HT-29 (cell line): ENCODE data around the gene ASIC2. TPM values are rescaled to one million over a fixed set of nuclear protein-coding genes. Genes with fewer than 3 reads are reported as not detected.
A peak's percentile ranks its signal among the peaks of the same experiment; 100 is the strongest.

Experiments
- DNase-seq: peaks from one replicate; pipeline ENCODE4 v3.0.0-alpha.2; 2015; ENCODE audit warnings: low spot score
- total RNA-seq: library from RNA; depleted of rRNA; stranded (reverse); fragments of >200 nt; shearing (Covaris generic); gene quantifications from 2 replicates; pipeline ENCODE4 v1.2.3, GENCODE V29; 2014; rRNA removed

Gene ASIC2
- not detected in 2 replicates for total RNA-seq

DNA sequence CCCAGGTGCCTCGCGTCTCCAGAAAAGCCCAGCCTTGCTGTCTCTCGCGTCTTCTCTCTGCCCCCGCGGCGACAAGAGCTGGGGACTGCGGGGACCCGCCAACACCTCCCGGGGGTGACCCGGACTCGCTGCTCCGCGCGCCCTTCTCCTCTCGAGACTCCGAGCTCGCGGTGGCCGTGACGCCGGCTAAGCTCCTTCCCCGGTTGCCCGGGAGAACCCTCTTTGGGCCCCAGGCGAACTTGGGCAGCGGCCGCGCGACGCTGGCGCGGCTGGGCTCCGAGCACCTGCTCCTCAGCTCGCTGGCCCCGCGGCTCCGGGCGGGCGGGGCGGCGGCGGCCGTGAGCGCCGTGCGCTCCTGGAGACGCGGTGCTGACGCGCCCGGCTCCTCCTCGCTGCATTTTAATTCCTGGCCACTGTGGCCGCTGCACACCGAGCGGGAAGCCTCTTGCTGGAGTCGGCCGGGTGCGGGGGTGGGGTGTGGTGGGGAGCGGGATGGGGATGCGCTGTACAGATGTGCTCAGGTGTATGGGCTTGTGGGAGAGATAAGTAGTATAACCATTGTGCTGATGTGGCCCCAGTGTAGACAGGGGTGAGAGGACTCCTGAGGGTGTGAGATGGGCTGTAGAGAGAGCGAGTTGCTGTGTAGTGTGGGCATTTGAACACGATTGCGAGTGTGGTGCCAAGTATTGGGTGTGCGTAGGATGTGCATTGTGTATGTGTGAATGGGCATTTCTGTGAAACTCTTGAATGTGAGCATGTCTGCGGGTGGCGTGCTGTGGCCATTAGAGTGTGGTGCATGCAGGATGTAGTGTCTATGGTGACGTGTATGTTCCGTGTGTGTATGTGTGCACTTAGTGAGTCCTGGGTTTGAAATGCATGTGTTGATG, at the start of gene ASIC2:
Gene ASIC2, minus strand, starts transcription at position 315 of the 887 bp plus-strand sequence.
- no peak for DNase-seq

DNA sequence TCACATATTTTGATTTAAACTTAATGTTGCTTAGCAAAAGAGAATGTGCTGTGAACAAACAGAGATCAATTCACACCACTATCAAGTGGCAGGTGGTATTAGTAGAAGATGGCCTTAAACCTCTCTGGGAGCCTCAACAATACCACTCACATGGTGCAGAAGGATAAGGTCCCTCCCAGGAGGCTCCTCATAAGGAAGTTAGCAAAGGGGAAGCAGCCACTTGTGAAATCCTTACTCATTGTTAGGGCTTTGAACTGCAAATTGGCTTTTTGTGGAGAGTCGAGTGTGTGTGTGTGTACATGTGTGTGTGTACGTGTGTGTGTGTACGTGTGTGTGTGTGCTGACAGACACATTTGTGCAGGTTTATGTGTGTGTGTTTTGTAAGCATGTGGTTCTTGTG, 48.9 kb upstream of the ASIC2 start:
- DNase-seq, result no peak

- DNase-seq, result no peak
Observed at GRCh38 chr17:33338242-33338641, 45.1 kb upstream of the ASIC2 start.

- DNase-seq, result peak; percentile 5
Observed at GRCh38 chr17:33335491-33336173, 42.5 kb upstream of the ASIC2 start.

DNA sequence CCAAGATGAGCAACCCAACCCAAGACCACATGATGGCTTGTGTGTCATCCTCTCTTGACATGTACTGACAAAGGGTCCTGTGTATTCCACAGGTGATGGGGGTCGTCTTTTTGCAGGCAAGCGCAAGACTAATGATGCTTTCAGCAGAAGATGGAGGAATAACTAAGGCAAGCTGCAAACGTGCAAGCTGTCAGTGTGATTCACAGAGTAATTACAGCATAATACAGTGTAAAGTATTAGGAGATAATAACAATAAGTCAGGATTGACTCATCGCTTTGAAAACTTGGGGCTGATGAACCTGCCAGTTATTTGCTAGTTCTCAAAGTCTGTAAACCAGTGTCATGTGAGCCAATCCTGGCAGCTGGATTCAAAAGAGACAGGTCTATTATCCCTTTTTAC, 41.6 kb upstream of the ASIC2 start:
- no peak for DNase-seq

- no peak for DNase-seq
Observed at GRCh38 chr17:33330877-33331276, 37.8 kb upstream of the ASIC2 start.

GRCh38 chr17:33328129-33328528, 35.0 kb upstream of the ASIC2 start:
- peak; percentile 10 for DNase-seq

DNA sequence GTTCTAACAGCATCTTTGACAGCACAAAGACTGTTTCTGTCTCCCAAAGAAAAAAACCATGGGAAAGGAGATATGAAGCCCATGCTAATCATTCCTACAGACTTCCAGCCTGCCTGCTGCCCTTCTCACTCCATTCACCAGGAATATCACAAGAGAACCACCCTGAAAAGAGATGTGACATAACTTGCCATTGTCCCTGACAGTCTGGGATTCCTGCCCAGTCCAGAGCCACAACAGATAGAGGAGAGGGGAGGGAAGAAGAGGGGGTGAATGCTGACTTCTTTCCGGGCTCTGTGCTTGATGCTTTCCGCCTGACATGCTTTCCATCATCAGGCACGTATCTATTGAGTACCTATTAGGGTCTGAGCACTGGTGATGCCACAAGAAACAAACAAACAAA, 31.6 kb upstream of the ASIC2 start:
- DNase-seq, result no peak

DNA sequence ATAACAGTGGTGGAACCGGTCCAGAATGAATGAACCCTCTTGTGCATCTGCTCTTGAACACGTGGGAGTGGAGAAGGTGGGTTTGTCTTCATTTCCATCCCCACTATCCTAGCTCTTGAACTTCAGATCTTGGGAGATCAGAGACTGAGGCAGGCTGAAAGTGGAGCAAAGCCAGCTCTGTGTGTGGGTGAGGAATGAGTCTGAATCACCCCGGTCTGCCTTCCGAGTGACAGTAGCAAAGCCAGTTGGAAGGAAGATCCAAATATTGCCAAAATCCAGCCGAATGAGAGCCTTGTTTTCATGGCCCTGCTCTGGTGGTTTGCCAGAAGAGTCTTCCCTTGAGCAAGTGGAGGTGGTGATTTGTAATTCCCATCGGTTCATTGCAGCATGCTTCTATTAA, 29.0 kb upstream of the ASIC2 start:
- DNase-seq, result no peak

- DNase-seq, result no peak
Observed at GRCh38 chr17:33318241-33318640, 25.1 kb upstream of the ASIC2 start.

GRCh38 chr17:33316746-33317145, 23.7 kb upstream of the ASIC2 start:
- no peak for DNase-seq

GRCh38 chr17:33310296-33310695, 17.2 kb upstream of the ASIC2 start:
- DNase-seq, result no peak

GRCh38 chr17:33303254-33303653, 10.2 kb upstream of the ASIC2 start:
- no peak for DNase-seq

DNA sequence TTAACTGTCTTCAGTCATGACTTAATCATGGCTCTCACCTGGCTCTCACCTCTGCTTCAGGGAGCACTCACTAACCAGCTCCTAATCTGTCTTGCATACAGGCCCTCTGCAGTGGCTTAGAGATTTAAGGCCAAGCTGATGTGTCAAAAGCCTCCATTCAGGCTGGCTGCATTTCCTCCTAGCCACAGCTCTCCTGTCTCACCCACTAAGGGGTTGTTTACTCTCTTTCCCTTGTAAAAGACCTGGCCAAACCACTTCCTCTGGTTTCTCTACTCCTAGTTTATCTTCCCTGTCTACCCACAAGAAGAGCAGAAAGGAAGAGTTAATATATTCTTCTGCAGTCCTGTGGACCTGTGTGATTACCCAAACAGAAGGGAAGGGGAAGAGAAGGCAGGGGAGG, 9.3 kb upstream of the ASIC2 start:
- DNase-seq, result peak; percentile 32

- DNase-seq, result no peak
Observed at GRCh38 chr17:33300241-33300640, 7.1 kb upstream of the ASIC2 start.

DNA sequence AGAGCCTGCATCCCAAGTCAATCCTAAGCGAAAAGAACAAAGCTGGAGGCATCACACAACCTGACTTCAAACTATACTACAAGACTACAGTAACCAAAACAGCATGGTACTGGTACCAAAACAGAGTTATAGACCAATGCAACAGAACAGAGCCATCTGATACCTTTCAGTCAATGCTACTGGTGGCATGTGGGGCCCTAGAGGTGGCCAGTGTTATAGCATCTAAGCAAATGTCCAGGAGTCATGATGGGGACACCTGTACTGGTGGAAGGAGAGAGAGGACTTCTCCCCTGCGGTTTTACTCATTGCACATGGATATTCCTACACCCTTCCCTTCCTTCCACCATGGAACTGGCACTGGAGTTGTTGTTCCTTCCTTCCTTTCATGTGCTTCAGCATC, 6.0 kb upstream of the ASIC2 start:
- no peak for DNase-seq

- no peak for DNase-seq
Observed at GRCh38 chr17:33297643-33298042, 4.5 kb upstream of the ASIC2 start.

- no peak for DNase-seq
Observed at GRCh38 chr17:33294994-33295393, 1.9 kb upstream of the ASIC2 start.

DNA sequence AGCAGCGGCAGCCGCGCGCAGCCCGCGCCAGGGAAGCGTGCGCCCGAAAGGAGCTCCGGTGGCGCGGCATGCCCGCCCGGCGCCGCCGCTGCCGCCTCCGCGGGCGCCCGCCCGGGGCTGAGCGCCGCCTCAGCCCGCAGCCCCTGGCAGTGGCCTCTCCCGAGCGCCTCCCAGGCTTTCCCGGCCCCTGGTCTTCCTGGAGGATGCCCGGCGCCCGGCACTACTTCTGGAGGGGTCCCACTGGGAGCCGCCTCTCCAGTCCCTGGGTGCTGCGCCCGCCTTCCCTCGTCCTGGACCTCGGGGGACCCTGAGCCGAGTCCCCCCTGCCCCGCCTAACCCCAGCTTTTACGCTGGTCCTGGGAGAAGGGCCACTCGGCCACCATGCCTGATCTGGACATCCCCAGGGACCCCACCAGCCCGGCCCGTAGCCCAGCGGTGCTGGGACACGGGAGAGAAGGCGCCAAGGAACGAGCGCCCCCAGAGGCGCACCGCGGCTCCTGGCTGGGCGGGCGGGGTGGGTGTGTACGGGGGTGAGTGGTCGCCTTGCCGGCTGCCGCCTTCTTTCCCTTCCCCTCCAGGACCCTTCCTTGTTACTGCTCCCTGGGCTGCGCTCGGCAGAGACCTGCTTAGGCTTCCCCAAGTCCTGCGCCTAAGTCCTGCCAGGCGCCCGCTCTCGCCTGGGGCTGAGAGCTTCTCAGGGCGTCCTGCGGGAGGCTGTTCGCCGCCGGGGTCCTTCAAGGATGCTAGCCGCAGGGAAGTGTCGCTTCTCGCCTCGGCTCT, 704 bp downstream of the ASIC2 start:
- DNase-seq, result no peak

- no peak for DNase-seq
Observed at GRCh38 chr17:33291248-33292200, 1.6 kb downstream of the ASIC2 start.

DNA sequence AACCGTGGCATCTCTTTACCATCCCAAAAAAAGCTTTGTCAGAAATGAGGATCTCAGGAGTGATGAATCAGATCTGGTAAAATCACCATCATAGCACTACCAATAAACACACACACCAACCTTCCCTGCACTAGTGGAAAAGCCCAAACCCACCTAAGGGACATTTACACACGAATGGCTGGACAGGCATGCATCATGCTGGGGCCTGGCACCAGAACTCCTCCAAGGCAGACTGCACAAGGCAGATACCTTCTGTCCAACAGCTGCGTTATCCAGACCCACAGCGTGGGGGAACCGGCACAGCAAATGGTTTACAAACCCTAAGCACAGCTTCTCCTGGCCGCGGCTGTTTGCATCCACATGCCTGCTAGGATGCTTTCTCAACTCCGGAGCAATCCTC, 2.8 kb downstream of the ASIC2 start:
- no peak for DNase-seq
